WI38 (cell line): ENCODE results near the gene NTRK2.

ENCODE experiments used
- H3K4me3 ChIP-seq: 2 replicates; pipeline ENCODE4 v1.5.1; 2011; ENCODE audit warnings: low read depth, mild to moderate bottlenecking, control low read depth, low read length
- TF ChIP-seq, protein P1 (sequence below): IDR thresholded peaks from 2 replicates; pipeline ENCODE4 v1.5.1; 2012; ENCODE audit warnings: low read depth, mild to moderate bottlenecking, control low read depth, low read length

Gene NTRK2

DNA sequence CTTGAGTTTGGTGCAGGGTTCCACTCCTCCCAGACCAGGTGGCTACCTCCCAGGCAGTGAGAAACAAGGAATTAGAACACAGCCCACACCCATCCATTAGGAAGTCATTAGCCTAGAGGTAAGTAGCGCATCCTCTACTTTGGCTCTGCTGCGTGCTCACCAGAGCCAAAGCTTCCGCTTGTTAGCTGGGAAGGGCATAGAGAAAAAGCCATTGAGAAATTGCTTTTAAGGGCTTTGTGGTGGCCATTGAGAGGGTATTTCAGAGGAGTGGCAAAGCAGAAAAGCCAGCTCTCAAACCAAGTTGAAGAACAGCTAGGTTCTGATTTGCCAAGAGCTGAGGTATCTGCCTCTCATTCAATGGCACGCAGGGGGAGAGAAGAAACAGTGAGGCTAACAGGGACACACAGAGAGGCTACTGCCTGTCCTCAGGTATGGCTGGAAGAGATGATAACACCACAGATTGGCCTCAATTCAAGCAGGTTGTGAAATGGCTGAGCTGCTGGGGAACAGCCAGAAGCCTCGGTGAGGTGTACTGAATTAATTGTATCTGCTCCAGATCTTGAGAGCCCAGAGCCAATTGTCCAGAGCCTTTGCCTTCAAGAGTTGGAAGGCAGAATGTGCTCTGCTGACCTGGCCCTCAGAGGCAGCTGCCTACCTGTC lies 119.4 kb downstream of the NTRK2 start:
- TF ChIP-seq, protein P1, sequence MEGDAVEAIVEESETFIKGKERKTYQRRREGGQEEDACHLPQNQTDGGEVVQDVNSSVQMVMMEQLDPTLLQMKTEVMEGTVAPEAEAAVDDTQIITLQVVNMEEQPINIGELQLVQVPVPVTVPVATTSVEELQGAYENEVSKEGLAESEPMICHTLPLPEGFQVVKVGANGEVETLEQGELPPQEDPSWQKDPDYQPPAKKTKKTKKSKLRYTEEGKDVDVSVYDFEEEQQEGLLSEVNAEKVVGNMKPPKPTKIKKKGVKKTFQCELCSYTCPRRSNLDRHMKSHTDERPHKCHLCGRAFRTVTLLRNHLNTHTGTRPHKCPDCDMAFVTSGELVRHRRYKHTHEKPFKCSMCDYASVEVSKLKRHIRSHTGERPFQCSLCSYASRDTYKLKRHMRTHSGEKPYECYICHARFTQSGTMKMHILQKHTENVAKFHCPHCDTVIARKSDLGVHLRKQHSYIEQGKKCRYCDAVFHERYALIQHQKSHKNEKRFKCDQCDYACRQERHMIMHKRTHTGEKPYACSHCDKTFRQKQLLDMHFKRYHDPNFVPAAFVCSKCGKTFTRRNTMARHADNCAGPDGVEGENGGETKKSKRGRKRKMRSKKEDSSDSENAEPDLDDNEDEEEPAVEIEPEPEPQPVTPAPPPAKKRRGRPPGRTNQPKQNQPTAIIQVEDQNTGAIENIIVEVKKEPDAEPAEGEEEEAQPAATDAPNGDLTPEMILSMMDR: no peak

DNA sequence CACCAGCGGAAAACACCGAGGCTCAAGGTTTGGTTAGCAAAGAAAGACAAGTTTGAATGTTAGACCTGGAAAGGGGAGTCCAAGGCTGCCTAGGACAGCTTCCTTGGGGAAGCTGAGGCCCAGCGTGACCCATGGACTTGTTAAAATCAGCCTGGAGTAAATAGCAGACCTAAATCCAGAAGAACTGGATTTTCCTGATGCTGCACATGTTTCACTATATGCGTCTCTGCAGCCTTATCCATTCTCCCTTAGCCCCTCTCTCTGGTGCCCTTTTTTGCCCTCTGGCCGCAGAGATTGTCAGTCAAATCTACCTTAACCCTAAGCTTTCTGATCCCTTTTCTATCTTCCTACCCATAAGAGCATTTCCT lies 119.9 kb downstream of the NTRK2 start:
- TF ChIP-seq, protein P1: no peak
- no peak overlapping the region for H3K4me3 ChIP-seq

More for the DNA sequence above, 119.4 kb downstream of the NTRK2 start:
- no peak overlapping the region for H3K4me3 ChIP-seq

DNA sequence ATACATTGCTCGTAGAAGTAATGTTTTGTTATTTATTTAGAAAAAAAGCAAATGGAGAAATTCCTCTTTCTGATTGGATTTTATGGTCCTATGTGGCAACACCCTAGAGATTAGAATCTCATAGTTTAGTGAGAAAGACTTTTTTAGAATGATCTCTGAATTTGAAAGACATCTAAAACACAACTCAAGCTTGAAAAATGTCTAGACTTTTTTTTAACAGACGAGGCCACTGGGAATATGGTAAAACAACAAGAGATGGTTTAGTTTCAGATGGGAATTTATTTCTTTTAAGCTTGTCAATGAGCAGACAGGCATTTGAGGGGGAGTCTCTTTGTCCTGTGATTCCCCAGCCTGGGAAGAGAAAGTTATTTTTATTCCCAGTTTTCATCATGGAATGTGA lies 122.1 kb downstream of the NTRK2 start:
- H3K4me3 ChIP-seq: no peak overlapping the region
- TF ChIP-seq, protein P1: no peak

DNA sequence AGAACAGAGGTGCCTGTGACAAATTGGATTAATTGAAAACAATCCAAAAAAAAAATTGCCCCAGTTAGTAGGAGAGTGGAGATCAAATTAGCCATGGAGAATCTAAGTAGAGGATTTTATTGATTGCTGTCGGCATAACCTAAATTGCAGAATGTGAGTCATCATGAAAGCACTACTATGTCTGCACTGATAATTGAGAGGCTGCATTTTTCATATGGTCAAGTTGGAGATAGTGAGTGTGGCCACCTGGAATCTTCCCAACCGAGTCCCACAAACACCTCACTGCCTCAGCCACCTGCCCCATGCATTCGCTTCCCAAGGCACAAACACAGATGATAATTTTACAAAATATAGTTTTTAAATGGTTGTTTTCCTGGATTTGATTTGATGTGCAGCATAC lies 123.7 kb downstream of the NTRK2 start:
- TF ChIP-seq, protein P1: no peak
- no peak overlapping the region for H3K4me3 ChIP-seq

DNA sequence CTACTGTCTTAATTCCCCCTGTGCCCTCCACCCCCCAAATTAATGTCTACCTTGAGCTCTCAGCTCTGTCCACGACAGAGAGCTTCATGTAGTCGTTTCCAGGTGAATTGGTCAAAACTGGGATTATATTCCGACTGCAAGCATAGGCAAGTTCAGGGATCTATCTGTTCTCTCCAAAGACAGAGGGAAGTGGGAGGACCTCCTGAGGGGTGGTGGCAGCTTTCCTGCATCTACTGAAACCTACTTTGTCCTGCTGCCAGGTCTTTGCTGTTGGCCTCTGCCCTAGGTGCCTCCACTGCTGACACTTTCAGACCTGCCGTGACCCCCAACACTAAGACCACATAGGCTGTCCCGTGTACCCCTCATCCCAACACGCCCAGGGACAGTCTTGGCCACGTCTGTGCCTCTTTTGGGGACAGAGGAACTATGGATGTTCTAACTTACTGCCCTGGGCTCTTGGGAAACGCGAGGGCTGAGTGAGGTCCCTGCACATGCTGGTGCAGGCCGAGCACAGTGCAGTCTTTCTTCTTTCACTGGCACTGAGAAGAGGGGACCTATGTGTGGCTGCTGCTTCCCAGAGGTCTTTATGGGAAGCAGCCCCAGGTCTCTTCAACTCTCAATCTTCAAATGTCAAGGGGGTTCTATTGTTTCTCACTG lies 125.6 kb downstream of the NTRK2 start:
- TF ChIP-seq, protein P1: no peak
- H3K4me3 ChIP-seq: no peak overlapping the region

DNA sequence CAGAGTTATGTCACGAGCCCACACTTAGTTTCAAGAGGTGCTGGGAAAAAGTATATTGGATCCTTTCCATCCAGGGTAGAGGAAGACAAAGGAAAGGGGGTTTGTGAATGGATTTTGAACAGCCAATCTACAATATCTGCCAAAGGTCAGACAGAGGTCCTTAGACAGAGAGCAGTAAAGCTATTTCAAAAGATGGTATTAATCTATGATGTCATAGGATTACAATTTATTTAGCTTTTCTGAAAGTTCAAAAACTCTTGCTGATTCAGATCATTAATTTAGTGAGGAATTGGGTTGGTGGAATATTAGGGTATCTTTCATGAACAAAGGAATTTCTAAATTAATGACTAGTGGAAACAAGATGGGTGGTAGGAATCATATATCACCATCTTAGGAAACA lies 126.9 kb downstream of the NTRK2 start:
- H3K4me3 ChIP-seq: no peak overlapping the region
- TF ChIP-seq, protein P1: no peak

DNA sequence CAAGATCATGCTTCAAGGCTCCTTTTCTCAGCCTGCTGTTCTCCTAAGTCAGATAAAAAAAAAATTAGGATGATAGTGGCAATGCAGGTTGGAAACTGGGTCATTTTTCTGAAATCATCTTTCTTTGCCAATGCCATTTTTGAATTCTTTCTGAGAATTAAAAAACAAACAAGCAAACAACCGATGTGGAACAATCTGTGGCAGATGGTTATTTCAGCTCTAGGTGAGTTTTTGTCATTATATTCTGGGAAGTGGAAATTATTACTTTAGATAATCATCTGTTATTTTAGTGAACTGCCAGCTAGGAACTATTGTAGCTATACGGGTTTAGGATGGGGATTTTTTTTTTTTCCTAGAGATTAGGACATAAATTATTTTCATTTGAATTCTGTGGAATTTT lies 129.7 kb downstream of the NTRK2 start:
- TF ChIP-seq, protein P1: no peak
- H3K4me3 ChIP-seq: no peak overlapping the region
